Measurements from ENCODE around the gene PDE4D.

PDE4D gene

DNA sequence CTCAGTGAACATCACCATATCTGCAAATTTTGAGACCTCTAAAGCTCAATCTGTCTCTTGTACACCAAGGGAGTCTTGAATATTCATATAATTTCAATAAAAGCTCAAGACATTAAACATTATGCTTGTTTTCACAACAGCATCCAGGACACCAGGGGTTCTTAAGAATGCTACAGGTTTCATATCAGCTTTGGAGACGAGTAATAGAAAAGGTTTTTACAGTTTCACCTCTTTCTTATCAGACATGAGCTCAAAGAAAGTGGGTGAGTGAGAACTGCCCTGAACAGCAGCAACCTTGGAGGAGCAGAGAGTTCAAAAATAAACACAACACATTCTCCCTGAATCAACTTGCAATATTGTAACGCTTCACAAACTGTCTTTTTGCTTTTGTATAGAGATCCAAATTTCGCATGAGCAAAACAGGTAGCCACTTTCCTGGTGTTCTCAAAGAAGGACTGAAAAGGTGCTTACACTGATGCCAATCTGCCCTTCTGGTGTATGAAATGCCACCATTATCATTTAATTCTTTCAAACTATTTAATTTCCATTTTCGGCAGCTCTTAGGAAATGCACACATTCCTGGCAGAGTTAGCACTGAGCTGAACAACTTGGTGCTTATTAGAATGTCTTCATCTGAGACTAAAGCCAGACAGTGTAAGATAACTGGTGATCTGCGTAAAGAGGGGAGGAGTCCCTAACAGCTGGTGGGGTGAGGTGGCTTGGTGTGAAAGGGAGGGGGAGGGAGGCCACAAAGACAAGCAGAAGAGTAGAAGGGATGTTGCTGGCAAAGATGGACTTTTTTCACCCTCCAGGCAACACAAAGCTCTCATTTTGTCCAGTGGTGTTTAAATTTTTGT, 535.3 kb downstream of the PDE4D start:
- DNase-seq (ENCODE audit: low spot score), result no peak

DNA sequence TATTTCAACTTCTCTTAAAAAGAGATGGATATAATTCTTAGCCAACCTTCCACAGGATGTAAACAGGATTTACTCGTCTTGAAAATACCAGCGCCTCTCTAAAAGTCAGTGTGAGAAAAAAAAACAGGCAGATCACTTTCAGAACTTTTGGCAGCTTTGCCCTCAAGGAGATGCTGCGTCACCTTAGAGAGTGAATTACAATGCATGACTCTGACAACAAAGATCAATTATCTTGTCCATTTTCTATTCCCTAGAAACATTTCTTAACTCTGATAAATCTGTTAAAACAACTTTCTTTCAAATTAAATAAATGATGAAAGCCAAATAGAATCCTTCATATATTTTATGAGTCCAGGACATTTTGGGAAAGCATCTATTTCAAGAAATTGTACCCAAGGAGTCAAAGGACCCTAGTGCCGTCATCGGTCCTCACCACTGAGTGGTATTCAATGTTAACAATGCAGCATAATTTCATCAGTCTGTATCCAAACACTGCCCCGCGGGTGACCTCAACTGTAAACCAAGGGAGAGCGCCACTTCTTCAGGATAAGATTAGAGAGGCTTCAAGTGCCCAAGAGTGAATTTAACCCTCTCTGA, 536.0 kb downstream of the PDE4D start:
- DNase-seq (ENCODE audit: low spot score), result no peak

DNA sequence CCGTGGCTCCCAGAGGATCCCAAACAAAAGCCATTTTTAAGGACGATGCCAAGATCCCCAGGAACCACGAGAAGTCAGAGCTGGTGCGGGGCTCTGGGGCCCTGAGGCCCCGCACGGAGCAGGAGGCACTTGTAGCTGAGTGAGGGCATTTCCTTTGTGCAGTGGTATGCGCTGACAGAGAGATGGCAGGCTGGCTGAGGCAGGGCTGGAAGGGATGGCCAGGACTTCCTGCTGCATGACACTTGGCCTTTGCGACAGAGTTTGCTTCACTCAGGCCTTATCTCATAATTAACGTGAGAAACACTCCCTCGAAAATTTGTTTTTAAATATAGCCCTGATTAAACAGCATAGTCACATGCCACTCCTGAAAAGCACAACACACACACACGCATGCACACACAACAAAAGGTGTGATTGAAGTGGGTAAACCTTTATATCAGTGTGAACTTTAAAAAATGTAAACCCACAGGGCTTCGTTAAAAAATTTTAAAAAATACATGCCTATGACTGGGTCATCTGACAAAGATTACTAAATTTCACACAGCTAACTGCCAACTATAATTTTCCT, 536.6 kb downstream of the PDE4D start:
- no peak for DNase-seq (ENCODE audit: low spot score)

DNA sequence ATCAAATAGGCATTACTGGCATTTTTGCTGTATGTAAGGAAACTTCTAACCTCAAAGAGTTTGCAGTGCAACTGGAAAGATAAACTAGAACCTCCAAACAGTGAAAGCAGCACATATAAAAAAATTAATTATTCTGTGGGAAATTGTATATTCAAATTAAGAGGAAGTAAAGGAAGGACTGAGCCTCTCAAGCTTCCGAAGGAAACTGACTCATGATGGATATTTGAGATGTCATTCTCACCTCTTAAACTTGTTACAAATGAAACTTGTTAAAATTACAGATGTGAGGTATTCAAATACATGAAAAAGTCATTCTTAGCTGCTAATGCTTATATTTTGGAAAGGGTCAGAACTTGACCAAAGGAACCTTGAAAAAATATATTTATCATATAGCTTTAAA, 538.7 kb downstream of the PDE4D start:
- no peak for DNase-seq (ENCODE audit: low spot score)

DNA sequence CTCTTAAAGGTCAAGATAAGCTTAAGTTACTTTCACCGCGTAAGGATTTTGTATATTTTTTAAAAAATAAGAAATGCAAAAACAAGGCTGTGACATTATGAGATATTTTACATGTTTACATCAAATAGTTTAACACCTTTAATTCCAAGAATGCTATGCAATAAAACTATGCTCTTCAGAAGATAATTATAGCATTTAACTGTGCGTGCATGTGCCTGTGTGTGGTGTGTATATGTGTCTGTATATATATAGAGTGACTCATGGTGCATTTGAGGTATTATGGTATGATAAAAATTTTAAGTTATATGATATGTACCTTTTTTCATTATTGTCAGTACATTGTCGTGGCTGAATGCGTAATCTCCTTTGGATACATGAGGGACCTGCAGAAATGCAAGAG, 539.3 kb downstream of the PDE4D start:
- no peak for DNase-seq (ENCODE audit: low spot score)

DNA sequence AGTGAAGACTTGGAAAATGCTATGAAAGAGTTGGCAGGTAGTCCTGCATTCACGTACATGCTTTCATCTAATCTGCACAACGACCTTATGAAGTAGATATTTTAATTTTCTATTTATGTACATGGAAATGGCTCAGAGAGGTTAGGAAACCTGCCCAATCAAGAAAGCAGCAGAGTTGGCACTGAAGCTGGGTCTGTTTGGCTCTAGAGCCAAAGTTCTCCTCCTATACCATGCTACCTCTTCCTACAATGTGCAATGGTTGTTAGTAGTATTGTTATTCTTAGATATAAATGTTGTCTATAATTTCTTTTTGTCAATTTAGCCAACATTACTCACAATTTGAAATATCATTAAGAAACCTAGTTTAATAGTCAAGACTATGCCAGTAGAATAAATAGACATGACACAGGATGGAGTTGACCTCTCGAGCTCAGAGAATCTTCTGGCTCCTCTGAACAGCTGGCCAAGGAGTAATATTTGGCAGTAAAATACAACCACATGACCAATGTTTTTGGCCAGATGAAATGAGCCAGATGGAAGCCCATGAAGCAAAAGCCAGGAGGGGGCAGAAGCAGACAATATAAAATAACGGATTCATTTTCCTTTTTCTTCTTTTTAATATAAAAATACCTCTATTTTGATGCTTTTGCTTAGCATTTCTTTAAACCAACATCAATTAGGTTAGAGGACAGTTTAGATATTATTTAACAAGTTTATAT, 542.3 kb downstream of the PDE4D start:
- no peak for DNase-seq (ENCODE audit: low spot score)

DNA sequence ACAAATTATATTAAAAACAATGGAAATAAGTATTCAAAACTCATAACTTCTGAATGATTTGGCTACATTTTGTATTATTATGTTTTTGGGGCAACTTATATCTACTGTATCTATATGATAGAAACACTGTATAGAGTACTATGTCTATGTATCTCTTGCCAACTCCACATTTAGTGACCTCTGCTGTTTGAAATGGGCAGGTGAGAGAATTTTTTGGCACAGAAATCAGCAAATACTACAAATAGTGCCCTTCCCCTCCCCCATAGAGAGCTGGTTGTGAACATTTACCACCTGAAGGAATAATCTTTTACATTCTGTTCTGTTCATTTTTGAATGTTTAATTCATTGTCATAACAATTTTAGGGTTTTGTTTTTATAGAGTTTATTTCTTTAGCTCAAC, 545.3 kb downstream of the PDE4D start:
- DNase-seq (ENCODE audit: low spot score), result no peak

DNA sequence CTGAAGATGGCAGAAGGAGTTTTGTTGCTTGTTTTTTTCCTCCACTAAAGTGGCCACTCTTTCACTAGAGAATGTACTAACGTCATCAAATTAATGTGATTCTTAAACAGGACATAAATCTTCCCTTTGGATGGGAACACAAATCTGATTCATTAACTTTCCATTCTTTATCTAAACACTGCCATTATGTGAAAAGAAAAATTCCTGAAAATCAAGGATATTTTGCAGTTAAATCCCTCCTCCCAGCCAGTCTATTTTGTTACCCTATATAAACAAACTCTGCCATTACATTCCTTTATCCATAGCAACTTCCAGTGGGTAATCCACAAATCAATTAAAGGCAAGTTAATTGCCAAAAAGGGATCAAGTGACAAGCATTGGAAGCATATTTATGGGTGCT, 546.5 kb downstream of the PDE4D start:
- DNase-seq (ENCODE audit: low spot score), result no peak

DNA sequence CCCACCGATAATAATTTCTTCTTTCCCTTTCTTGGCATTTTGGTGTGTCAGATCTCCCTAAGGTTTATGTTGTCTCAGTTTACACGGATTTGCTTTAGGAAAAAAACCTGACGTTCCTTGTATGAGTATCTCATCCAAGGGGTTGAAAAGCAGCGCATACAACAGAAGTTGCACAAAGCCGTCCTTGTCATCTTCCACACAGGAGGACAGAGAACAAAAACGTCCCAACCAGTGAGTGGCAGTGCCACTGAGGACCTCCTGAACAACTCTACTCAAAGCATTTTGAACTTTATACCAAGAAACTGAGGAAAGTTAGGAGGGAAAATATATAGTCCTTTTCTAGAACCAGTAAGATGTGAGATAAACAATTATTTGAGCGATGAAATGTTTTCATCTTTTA, 547.0 kb downstream of the PDE4D start:
- no peak for DNase-seq (ENCODE audit: low spot score)

DNA sequence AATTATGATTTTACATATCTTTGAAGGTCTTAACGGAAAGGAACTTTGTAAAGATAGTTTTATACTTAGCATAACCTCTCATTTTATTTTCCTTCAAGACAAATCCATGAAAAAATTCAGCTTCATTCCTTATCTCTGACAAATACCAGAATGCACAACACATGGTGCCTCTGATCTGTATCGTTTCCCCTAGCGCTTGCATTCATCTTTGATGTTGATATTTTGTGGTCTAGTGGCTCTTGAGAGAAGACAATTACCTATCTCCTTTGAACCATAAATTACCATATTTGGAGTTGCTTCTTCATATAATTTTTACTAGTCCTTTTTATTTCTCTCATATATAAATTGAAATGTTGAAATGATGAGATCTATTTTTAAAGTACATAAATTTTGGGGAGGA, 551.3 kb downstream of the PDE4D start:
- DNase-seq (ENCODE audit: low spot score), result no peak

DNA sequence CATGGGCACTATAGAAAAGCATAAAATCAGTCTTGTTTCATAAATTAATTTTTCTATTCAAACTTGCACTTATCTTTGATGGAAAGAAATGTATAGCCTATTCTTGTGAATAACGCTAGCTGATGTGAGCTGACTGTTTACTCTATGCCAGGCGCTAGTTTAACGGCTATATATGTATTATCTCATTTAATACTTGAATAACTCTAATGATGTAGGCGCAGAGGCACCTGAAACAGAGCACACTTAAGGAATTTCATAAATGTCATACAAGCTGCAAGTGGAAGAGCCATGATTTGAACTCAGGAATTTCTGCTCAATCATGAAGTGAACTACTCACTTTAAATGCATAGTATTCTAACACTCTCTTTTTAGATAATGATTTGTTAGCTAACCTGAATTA, 551.8 kb downstream of the PDE4D start:
- no peak for DNase-seq (ENCODE audit: low spot score)

DNA sequence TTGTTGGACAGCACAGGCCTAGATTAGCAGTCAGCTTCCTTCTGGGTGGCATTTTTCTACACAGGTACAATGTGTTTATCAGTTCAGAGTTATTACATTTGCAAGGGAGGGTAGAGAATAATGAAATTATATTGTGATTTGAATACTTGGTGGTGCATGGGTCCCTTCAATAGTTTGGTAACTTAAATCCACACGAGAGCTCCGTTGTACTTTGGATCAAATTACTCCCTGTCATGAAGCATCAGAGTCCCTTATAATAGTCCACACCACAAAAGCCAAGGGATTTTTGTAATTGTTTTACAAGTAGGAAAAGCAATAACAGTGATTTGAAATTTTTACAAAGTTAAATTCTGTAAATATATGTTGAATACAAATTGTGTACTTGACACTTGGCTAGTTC, 552.4 kb downstream of the PDE4D start:
- DNase-seq (ENCODE audit: low spot score), result no peak

DNA sequence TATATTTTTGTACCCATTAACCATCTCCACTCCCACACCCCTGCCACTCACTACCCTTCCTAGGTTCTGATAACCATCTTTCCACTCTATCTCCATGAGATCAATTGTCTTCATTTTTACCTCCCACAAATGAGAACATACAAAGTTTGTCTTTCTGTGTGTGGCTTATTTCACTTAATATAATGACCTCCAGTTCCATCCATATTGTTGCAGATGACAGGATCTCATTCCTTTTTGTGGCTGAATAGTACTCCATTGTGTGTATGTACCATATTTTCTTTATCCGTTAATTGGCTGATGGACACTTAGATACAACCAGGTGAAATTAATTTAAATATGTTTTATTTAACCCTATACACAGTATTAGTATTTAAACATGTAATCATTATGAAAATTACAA, 552.9 kb downstream of the PDE4D start:
- DNase-seq (ENCODE audit: low spot score), result no peak

DNA sequence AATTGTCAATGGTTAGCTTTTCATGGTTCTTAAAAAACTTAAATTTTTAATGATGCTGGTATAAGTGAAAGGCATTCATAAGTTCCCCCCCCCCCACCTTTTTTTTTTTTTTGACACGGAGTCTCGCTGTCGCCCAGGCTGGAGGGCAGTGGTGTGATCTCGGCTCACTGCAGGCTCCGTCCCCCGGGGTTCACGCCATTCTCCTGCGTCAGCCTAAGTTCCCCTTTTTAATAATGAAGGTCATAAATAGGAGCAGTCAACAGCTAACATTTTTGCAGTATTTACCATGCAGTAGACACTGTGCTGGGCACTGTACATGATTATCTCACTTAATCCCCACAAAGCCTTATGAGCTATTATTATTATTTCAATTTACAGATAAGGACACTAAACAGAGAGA, 556.3 kb downstream of the PDE4D start:
- DNase-seq (ENCODE audit: low spot score), result no peak

DNA sequence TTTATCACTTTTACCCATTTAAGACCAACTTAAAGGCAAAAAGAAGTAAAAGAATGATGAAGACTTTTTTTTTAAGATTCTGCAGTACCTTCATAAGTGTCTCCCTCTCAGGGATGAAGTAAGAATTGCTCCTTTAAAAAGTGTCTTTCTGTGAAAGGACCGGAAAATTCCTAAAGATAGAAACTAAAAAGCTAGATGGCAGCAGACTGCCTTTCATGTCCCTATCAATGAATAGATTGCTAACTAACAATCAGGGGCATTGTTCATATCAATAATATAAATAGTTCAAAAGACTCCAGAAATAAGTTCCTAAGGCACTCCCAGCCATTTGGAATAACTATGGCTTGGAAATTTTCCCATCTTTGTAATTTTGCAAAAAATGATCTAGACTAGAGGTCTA, 558.0 kb downstream of the PDE4D start:
- DNase-seq (ENCODE audit: low spot score), result no peak

DNA sequence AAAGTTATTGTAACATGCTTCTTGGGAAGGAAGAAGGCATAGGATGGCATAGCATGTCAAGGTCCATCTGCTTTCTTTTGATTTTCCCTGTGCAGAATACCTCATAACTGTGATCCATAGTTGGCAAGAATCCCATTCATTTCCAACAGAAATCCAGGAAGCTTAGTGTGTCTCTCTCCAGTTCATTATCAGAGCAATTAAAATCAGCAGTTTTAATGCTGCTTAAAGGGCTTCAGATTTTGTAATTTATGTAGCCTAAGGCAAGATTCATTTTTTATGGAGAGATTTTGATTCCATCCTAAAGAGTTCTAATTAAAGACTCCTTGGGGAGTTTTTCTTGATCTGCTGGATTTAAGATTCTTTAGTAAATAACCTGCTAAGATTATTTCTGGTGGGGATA, 560.1 kb downstream of the PDE4D start:
- DNase-seq (ENCODE audit: low spot score), result no peak

DNA sequence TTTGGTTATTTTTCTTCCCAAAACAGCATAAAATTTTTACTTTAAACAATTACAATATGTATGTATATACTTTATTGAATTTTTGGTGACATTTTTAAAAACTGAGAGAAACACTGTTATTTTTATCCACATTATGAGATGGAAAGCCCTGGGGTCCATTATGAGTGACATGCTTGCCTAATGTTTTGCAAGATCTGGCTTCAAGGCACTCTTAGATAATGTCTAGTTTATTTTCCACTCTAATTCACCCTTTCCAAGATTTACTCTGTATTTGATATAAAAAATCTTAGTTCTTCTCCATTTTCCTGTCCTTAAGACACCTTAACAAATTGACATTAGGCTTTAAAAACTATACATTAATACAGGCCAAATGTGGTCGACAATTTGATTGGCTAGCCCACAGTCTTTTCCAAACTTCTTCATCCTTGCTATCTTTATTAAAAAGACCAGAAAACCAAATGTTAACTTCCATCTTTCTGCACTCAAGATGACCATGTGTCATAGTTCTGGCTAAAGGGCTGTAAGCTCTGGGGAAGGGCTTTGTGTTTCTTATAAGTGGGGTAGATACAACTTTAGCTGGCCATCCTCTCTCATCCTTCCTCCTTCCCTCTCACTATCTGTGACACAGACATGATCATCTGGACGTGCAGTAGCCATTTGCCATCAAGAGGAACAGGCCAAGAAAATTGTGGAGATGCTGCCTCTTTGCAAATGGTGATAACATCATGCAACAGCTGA, 561.1 kb downstream of the PDE4D start:
- no peak for DNase-seq (ENCODE audit: low spot score)

DNA sequence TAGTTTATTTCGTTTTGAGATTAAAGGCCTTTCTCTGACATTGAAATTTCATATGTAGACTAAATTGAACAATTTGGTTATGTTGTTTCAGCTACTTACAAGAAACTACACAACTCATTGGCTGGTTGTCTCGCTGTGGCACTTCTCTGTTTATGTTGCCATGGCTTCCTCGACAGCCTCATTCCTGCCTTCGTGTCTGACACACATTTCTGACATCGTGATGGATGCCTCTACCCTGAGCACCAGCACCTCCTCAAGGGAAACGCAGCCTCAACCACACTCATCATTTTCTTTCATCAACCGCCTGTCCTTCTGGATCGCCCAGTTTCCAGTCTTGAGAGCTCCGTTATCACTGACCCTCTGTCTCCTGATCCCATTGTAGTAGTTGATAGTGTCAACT, 562.8 kb downstream of the PDE4D start:
- no peak for DNase-seq (ENCODE audit: low spot score)

DNA sequence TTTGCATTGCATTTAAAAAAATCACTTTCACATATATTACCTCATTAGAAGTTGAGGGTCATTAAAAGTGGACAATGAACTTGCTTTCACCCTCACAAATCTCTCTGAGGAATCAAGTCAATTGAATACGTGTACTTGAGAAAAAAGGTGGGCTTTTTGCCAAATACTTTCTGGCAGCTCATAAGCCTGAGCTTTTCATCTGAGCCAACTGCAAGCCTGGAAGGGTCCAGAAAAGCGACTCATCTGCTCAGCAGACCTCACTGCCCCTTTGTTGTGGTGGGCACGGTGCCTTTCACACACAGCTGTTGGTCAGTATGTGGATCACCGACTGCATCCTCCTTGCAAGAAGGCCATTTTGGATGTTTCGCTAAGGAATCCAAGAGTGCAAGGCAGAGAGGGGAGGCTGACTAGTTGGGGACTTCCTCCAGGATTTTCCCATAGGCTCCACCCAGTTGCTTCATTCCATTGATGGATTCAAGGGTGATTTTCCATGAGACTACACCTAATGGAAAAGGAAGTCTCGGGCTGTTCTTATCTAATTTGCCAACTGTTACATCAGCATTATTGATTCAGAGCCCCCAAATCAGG, 564.7 kb downstream of the PDE4D start:
- no peak for DNase-seq (ENCODE audit: low spot score)

DNA sequence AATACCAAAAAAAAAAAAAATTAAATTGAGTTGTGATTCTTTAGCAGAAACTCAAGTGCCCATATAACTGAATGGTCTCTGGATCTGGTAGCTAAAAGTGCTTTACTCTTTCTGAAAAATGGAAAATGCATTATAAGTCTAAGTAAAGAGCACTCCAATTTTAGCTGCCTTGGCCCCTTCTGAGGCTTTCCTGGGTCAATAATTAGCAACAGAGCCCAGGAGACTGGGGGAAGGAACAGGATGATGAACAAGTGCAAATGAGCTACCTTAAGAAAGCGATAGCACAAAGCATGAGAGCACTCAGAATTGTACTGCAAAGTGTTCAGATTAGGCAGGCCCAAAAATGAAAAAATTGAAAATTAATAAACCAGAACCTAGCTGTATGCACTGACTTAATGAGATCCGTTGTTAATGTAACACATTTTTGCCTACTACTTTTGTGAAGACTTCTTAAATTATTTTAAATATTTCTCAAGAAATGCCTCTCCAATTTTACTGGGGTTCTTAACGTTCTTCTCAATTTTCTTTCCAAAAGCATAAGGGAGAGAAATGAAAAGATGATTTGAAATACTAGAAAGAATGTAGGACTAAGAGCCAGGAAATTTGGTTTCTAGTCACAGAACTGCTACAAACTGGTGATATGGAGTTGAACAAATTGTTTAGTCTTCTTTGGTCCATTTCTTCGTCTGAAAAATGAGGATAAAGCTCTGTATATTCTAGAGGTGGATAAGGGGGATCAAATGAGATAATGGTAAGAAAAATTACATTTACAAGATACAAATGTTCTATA, 566.1 kb downstream of the PDE4D start:
- no peak for DNase-seq (ENCODE audit: low spot score)

DNA sequence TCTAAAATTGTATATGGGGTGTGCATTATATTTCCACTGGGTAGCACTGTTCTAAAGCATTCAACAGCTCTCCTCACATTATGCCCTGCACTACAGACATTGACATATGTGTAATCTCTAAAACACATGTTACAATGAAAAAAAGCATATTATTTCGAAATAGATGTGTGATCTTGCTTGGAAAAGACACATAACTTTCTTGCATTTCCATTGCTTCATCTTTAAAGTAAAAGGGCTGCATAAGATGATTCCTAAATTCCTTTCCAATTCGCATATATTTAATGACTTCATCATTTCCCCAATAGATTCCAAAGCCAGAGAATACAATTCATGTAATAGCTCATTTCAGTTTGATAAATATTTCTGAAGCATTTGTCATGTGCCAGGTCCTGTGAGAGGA, 566.9 kb downstream of the PDE4D start:
- no peak for DNase-seq (ENCODE audit: low spot score)

All from RKO (cell line).